HG03060 (cell line): ENCODE measurements around the gene CLCN3.
"Not testable (repeated sequence)": the region's sequence is repeated elsewhere in the genome, so short reads cannot be mapped to it uniquely, and the experiment has no call there.

Experiments used
- ATAC-seq: cut with Tn5 transposase; IDR thresholded peaks from one replicate; pipeline ENCODE4 v1.9.1; 2021; ENCODE audit warnings: low read depth, moderate number of reproducible peaks; ENCODE audit not compliant: unreplicated experiment

The CLCN3 gene

DNA sequence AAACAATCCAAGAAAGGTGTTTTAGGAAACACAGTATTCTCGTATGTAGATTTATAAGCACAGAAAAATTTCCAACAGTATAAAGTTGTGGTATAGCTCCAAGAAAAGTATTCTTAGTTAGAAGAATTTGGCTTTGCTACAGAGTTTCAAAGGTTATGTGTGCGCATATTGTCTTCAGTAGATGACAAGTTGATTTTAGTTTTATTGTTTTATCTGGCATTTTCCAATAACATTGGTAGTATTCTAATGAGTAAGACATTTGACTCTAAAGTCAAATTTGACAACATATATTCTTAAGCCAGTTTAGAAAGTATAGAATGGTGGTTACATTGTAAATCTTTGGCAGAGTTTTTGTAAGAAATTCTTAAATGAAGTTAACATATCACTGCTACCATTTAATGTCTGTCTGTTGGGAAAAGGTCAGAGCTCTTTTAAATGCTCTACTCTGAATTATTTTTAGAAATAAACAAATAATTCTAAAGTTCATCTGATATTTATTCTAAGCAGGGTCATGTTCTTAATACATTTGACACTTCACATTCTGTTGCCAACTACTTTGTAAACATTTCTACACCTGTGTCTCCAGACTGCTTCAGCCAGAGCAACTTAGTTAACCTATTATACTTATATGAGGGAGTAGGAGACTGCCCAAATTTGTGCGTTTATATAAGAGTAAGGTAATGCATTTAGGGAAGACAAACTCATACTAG is 30.0 kb downstream of the CLCN3 start:
- no peak for ATAC-seq

DNA sequence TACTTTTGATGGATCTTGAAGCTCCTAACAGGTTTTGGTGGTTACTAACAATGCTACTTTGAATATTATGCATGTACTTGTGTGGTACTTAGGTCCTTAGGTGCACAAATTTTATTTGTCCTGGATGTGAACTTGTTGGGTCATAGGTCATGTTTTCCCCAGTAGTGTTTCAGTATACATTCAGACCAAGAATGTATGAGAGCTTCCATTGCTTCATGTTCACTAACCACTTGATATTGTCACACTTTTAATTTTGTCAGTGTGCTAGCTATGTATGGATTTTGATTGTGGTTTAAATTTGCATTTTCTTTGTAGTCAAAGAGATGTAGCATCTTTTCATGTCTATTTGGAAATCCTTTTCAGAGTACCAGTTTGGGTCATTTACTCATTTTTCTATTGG is 32.2 kb downstream of the CLCN3 start:
- no peak for ATAC-seq

DNA sequence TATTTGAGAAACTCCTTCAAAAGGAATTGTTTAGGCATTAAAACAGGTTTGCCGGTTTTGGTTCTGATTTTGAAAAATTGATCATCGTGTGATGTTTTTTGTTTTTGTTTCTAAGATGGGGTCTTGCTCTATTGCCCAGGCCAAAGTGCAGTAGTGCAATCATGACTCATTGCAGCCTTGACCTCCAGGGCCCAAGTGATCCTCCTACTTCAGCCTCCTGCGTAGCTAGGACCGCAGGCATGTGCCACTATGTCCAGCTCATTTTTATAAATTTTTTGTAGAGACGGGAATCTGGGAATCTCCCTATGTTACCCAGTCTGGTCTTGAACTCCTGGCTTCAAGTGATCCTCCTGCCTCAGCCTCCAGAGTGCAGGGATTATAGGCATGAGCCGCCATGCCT is 35.0 kb downstream of the CLCN3 start:
- no peak for ATAC-seq

DNA sequence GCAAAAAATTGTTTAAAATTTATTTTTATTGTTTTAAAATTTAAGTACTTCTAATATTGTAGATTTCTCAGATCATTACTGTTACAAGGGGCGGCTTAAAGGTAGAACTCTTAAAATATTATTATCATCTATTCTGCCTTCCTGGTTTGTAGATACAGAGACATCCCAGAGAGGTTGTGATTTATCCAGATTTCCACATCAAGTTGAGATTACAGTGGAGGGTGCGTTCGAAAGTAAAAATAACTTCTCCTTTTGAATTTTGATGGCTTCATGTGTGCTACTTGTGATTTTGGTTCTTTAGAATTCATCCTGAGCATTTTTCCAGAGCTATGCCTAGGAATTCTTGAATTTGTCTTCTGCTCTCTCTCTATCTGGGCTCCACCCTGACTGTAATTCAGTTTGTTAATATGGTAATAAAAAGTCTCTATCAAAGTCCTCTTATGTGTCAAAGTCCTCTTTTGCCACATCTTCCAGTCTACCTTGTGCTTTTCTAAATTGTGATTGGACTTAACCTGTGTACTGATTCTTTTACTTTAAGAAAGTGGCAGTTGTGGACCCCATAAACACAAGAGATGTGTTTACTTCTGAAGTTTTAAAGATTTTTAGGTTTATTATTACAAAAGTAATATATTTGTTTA is 37.2 kb downstream of the CLCN3 start:
- ATAC-seq = no peak

DNA sequence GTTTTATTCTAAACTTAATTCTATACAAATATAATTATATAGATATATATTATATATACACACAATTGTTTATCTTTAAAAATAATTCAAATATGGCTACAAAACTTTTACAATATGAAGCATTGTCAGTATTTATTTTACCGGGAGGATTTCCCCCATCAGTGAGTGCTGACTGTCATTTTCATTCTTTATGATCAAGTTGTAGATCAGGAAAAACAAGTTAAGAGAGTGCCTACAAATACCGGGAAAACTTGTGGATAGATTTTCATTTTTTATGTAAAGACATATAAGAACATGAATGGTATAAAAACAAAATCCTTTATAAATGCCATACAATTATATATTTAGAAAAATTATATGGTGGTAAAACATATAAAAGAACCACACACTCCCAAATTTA is 37.8 kb downstream of the CLCN3 start:
- ATAC-seq = no peak

DNA sequence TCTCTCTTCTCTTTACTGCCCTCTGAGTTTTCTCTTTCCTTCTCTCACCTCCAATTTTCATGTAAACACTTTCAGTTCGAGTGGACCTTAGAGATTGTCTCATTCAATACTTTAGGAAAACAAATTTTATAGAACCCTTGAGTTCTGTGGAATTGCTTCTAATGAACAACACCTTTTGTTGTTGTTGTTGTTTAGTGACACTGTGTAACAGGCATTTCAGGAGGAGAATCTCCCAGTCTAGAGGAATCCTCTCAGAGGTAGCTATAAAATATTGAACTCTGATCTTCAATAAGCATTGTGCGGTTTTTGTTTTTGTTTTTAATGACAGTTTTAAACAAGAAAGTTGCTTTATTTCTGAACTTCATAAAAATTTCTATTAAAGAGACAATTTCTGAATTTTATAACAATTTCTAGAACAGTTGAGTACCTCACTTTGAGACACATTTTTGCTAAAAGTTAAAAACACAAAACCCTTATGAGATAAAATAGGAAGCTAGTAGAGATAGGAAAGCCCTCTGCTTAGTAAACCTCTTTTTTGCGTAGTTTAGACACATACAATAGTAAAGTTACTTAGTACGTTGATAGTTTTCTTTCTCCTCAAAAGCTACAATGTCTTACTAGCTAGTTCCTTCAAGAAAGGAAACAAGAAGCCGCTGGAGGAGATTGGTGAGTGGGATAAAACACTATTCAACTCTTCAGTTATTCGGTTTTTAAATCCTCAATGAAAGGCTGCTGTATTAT is 38.8 kb downstream of the CLCN3 start:
- no peak for ATAC-seq

DNA sequence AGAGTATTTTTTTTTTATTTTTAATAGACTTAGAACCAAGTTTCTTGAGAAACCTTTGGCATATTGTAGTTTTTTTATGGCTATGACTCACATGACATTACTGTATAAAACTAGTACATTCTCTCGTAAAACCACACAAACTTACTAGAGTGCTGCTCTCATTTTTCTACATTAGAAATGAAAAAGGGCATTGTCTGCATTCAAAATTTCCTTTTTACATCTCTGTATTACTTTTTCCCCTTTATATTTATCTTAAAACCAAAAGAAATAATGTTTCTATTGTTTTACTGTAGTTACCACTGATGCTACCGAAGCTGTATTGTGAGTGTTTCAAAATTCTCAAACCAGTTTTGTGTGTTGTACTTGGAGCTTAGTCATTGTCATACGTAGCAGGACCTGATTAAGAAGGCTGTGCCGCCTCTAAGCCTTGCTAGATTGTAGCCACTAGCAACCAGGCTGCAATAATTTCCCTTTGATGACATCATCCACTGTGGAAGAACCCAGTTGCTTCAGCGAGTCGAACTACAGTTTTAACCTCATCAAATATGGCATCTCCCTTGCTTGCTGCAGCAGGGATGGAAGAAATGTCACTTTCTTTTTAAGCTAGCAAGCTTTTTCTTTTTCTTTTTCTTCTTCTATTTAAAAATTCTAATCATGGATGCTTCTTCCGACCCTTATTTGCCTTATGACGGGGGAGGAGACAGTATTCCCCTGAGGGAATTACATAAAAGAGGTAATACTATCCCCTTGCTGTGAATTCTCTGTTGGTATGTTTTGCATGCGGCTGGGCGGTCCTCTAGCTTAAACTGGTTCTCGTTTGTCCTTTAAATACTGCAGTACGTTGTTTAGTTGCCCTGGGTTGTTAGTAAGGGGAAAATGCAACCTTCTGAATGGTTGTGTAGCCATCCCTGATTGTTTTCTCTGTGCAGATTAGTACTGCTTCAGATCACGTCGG is 39.6 kb downstream of the CLCN3 start:
- peak; percentile 88 for ATAC-seq

DNA sequence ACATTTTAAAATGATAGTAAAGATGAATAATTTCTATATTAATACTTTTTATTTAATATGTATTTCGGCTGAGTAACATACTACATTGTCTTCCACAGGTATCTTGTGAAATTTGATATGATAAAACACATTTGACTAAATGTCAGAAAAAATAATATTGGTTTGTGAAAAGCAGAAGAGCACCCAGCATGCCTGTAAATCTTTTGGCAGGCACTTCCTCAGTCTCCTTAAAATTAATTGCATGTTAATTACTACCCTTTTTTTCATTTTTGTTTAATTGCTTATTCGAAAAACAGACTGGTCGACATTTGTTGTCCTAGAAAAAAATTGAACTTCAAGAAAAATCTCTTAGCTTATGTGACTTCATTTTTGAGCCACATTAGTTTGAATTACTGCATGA is 40.6 kb downstream of the CLCN3 start:
- no peak for ATAC-seq

DNA sequence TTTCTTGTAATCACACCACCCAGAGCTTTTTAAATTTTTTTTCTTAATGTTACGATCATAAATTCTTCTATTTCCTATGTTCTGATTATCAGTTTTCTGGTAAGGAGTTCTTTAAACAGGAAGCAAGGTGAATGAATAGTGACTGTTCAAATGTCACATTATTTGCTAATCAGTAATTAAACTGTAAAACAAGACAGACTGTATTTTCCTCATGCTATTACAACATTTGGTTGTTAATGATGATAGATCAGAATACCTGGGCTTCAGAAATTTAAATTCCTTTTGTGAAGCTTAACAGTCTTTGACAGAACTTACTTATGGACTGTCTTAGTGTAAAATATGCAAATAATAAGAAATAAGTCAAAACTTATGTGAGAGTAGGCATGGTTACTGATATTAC is 41.4 kb downstream of the CLCN3 start:
- ATAC-seq = no peak

DNA sequence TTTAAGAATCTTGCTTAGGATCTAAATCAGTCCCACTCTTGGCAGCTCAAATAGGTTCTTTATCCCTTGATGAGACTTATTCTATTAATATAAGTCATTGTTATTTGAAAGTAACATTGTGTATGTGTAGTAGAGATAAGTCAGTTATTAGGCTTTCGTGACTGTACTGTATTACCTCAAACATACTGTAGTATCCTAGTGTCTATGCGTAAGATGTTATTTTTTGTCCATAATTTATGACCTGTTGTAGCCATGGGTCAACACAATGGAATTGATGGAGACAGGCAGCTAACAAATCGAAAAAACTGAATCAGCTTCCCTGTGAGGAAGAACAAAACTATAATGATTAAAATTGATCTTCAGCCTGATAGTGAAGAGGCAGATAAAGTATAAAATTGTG is 41.8 kb downstream of the CLCN3 start:
- ATAC-seq = no peak

DNA sequence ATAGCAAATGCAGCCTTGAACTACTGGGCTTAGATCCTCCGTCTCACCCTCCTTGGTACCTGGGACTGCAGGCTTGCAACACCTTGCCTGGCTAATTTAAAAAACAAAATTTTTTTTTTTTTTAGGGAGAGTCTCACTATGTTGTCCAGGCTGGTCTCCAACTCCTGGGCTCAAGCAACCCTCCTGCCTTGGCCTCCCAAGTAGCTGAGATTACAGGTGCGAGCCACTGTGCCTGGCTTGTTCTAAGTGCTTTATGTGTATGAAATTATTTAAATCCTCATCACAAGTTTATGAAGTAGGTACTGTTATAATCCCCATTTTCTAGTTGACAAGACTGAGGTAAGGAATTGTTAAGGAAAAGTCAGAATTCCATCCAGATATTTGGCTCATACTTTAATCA is 43.0 kb downstream of the CLCN3 start:
- ATAC-seq = no peak

DNA sequence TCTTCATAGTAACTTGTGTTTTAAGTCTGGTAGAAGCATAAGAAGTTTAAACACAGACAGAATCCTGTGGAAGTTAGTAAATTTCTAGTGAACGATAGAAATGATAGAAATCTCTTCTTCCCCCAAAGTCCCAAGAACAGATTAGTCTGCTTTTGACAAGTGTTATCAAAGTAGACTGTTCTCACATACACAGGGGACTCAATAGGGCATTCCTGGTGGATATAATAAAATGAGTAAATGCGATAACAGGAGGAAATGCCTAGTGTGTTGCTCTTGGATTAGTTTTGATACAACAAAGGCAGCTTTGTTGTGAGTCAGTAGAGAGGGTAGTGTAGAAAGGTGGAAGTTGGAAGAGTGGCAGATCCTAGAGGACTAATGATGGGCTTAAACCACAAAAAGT is 43.5 kb downstream of the CLCN3 start:
- no peak for ATAC-seq

DNA sequence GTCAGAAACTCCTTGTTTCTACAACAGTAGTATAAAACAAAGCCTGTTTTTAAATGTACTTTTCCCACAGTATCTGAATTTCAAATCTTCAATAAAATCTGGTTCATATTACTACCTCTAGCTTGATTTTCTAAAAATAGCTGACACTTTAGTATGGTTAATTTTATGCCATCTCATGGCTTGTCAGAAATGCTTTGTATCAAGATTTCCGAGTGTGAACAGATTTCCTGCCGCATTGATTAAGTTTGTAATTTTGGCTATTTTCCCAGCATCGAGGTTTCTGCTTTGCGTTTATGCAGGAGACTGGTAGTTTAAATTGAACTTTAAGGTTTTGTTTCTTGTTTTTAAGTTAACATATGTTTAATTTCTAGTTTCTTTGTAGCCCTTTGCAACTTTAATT is 44.2 kb downstream of the CLCN3 start:
- ATAC-seq = no peak

DNA sequence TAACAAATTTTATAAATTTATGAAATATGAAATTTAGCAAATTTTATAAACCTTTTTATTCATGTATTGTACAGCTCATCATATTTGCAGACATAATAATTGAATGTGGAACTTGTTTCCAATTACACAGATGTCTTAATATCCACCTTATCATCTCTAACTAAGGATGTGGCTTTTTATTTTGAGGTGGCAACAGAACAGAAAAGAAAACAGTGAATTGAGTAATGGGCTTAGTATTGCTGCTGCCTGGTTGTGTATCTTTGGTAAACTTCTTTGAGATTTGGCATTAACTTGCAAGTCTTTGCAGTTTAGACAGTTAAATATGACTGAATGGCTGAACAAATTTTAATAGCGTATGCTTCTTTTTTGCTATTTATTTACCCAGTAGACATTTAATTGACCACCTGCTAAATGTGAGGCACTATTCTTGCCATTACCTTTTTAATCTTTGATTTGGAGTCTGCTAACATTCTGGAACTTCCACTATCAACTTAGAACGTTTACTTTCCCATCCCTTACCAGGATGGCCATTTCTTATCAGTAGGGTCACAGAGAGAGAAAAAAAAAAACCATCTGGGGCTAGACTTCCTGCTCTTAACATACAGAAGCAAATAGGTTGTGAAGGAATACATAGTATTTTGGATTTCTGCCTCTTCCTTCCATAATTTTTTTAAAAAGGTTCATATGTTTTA is 44.8 kb downstream of the CLCN3 start:
- no peak for ATAC-seq

DNA sequence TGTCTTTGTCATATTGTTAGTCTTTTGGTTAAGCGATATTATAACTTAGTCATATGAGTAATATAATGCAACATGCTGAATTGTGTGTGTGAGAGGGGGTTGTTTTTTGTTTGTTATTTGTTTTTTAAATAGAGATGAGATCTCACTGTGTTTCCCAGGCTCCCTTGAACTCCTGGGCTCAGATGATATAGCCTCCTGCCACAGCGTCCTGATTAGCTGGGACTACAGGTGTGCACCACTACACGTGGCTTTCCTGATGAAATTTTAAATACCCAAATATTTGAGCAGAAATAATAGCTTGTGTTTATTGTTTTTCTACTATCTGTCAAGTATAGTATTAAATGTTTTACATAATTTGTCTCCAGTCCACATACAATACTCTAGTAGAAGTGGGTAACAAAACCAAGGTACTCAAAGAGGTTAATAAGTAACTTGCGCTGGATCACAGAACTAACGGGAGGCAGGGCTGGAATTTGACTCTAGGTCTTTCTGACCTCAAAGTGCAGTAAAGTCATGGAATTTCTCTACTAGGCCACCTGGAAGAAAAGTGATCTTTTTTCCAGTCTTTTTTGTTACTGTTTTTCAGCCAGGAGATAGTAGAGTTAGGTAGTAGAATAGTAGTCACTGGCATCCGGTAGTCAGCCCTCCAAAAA is 47.8 kb downstream of the CLCN3 start:
- ATAC-seq = no peak

DNA sequence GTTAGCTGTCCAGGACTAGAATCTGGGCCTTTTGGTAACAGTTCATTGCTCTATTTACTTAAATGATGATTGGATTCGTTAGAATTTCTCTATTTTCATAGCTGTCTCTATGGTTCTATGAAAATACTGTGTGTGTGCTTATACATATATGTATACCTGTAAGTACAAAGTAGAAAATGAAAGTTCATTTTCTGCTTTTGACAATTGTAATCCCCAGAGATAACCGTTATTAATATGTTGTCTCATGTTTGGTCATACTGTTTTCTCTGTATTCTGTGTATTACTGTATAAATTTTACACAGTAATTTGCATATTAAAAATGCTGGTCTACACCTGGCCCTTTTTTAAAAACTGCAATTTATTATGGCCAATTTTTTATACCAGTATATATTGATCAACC is 55.4 kb downstream of the CLCN3 start:
- ATAC-seq = peak; percentile 73

DNA sequence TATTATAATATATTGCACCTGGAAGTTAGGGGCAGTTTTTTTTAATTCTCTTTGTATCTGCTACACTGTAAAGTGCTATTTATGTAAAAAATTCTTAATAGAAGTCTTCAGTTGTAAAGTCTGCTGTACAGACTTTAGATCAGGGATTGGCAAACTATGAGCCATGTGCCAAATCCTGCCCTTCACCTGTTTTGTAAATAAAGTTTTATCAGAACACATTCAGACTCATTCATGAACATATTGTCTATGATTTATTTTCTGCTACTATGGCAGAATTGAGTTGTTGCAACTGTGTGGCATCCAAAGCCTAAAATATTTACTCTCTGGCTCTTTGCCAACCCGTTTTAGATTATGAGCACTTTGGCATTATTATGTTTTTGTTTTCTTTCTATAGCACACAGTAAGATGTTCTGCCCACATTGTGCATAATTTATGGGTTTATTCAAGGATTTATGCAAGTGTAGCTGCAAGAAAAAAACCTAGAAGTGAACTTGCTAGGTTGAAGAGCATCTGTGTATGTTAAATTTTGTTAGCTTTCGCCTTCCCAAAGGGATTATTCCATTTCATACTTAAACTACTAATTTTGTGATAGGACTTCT is 56.9 kb downstream of the CLCN3 start:
- no peak for ATAC-seq

DNA sequence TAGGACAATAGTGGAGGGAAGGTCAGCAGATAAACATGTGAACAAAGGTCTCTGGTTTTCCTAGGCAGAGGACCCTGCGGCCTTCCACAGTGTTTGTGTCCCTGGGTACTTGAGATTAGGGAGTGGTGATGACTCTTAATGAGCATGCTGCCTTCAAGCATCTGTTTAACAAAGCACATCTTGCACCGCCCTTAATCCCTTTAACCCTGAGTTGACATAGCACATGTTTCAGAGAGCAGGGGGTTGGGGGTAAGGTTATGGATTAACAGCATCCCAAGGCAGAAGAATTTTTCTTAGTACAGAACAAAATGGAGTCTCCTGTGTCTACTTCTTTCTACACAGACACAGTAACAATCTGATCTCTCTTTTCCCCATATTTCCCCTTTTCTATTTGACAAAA is 58.1 kb downstream of the CLCN3 start:
- not testable (repeated sequence) for ATAC-seq

DNA sequence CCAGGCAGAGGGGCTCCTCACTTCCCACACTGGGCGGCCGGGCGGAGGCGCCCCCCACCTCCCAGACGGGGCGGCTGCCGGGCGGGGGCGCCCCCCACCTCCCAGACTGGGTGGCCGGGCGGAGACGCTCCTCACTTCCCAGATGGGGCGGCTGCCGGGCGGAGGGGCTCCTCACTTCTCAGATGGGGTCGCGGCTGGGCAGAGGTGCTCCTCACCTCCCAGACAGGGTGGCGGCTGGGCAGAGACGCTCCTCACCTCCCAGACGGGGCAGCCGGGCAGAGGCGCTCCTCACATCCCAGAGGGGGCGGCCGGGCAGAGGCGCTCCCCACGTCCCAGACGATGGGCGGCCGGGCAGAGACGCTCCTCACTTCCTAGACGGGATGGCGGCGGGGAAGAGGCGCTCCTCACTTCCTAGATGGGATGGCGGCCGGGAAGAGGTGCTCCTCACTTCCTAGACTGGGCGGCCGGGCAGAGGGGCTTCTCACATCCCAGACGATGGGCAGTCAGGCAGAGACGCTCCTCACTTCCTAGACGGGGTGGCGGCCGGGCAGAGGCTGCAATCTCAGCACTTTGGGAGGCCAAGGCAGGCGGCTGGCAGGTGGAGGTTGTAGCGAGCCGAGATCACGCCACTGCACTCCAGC is 58.7 kb downstream of the CLCN3 start:
- ATAC-seq = not testable (repeated sequence)
